Measurements from ENCODE around the gene DEFB110.

The DEFB110 gene

DNA sequence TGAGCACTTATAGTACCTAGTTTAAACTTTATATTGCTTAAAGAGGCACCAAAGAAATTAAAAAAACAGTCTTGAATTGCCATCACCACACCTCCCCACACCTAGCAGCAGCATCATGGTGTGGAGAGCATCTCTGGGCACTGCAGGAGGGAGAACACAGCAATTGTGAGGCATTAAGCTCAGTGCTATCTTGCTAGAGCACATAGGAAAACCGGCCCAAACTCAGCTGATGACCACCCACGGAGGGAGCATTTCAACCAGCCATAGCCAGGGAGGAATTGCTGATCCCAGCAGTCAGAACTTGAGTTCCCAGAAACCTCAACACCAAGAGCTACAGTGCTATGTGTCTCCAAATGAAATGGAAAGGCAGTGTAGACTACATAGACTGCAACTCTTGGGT is 32.9 kb downstream of the DEFB110 start:
- TF ChIP-seq, protein P1, sequence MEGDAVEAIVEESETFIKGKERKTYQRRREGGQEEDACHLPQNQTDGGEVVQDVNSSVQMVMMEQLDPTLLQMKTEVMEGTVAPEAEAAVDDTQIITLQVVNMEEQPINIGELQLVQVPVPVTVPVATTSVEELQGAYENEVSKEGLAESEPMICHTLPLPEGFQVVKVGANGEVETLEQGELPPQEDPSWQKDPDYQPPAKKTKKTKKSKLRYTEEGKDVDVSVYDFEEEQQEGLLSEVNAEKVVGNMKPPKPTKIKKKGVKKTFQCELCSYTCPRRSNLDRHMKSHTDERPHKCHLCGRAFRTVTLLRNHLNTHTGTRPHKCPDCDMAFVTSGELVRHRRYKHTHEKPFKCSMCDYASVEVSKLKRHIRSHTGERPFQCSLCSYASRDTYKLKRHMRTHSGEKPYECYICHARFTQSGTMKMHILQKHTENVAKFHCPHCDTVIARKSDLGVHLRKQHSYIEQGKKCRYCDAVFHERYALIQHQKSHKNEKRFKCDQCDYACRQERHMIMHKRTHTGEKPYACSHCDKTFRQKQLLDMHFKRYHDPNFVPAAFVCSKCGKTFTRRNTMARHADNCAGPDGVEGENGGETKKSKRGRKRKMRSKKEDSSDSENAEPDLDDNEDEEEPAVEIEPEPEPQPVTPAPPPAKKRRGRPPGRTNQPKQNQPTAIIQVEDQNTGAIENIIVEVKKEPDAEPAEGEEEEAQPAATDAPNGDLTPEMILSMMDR (IDR thresholded peaks at IDR 0.05; ENCODE audit: borderline replicate concordance, control extremely low read depth, extremely low read depth, insufficient read depth, missing control alignments): no peak
- in situ Hi-C loops (cut with MboI; ENCODE audit: low sequenced_read_pairs, unreplicated experiment): no loop called here
- DNase-seq (ENCODE audit: low spot score): no peak

DNA sequence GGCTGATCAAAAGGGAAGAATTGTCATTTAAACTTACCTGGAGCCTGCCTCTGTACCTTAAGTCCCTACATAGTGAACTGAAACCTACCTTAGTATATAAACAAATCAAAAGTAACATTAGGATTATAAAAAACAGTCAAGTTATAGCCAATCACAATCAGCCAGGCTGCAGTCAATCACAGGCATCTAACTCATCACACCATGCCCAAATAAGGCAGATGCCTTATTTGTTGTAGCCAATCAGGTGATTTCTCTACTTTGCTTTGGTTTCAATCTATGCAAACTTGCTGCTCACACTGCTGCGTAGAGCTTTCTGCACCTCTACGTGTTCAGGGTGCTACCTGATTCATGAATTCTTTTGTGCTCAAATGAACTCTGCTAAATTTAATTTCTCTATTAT is 34.0 kb downstream of the DEFB110 start:
- TF ChIP-seq, protein P1 (IDR thresholded peaks at IDR 0.05; ENCODE audit: borderline replicate concordance, control extremely low read depth, extremely low read depth, insufficient read depth, missing control alignments): no peak
- DNase-seq (ENCODE audit: low spot score): no peak
- in situ Hi-C loops (cut with MboI; ENCODE audit: low sequenced_read_pairs, unreplicated experiment): no loop called here

- no peak for DNase-seq (ENCODE audit: low spot score)
- in situ Hi-C loops (cut with MboI; ENCODE audit: low sequenced_read_pairs, unreplicated experiment): no loop called here
- TF ChIP-seq, protein P1 (IDR thresholded peaks at IDR 0.05; ENCODE audit: borderline replicate concordance, control extremely low read depth, extremely low read depth, insufficient read depth, missing control alignments): no peak
Observed at GRCh38 chr6:49986551-49986950, 35.2 kb downstream of the DEFB110 start.

DNA sequence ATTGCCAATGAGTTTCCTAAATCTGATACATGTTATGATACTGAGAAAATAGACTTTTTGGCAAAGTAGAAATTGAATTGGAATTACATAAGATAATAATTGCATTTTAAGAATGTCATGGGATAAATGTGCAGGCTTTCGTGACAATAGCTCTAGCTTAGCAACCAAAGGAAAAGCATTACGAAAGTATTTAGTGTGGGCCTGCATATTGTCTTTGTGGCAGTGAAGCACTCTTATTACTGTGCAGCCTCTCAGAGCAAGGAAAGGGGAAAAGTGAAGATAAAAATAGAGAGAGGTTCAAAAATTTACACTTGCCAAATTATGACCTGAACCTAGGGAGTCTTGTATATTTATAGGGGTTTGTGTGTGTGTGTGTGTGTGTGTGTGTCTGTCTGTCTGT is 39.7 kb downstream of the DEFB110 start:
- in situ Hi-C loops (cut with MboI; ENCODE audit: low sequenced_read_pairs, unreplicated experiment): no loop called here
- TF ChIP-seq, protein P1 (IDR thresholded peaks at IDR 0.05; ENCODE audit: borderline replicate concordance, control extremely low read depth, extremely low read depth, insufficient read depth, missing control alignments): no peak
- DNase-seq (ENCODE audit: low spot score): no peak

DNA sequence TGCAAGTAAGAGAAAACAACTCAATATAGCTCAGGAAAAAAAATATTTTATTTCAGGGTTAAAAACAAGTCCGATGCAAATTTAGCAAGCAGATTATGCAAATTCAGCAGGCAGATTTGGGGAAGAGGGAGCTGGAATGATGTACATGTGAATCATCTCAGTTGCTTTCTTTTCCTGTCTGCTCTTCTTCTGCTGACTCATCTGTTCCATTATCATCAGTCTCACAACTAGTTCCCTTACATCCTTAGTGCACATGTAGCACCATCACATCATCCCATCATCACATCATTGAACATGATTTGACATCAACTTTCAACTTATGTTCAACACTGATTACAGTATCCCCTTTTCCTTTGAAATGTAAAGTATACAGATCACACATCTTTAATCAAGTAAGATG is 40.9 kb downstream of the DEFB110 start:
- TF ChIP-seq, protein P1 (IDR thresholded peaks at IDR 0.05; ENCODE audit: borderline replicate concordance, control extremely low read depth, extremely low read depth, insufficient read depth, missing control alignments): no peak
- peak; percentile 4 for DNase-seq (ENCODE audit: low spot score)
- in situ Hi-C loops (cut with MboI; ENCODE audit: low sequenced_read_pairs, unreplicated experiment): no loop called here

GRCh38 chr6:49979584-49979983 is 42.2 kb downstream of the DEFB110 start:
- in situ Hi-C loops (cut with MboI; ENCODE audit: low sequenced_read_pairs, unreplicated experiment): no loop called here
- DNase-seq (ENCODE audit: low spot score): peak; percentile 3
- TF ChIP-seq, protein P1 (IDR thresholded peaks at IDR 0.05; ENCODE audit: borderline replicate concordance, control extremely low read depth, extremely low read depth, insufficient read depth, missing control alignments): no peak
